ENCODE data around the gene CASP5. TPM values are rescaled to one million over a fixed set of nuclear protein-coding genes. Genes with fewer than 3 reads are reported as not detected.

CASP5 gene
- total RNA-seq, 1 experiment from 2014 or later: not detected

DNA sequence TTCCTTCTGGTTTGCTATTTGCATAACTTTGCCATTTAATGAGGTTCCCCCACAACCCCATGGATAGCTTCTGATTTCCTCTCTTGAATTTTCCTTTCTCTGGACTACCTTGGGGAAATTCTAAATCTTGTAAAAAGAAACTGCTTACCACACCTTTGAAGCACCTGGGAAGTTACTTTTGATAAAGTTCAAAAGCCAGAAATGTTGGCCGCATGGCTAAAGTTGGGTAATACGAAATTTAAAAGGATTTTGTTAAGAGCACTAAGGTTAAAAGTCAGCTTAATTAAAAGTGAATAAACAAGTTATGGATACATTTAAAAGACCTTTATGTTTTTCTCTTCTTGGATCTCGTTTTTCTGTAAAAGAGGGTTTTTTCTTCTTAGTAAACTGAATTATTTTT lies 60.1 kb downstream of the CASP5 start:
- H3K27ac Mint-ChIP-seq: no peak overlapping the region
- POLR2A ChIA-PET: no interaction called here
- no peak for ATAC-seq
- no peak overlapping the region for H3K4me3 Mint-ChIP-seq
- peaks cover 8% of the 10 kb centered on the region for H3K4me1 Mint-ChIP-seq
- H3K9me3 Mint-ChIP-seq: peaks cover 50% of the 10 kb centered on the region
- peaks cover 36% of the 10 kb centered on the region for H3K36me3 Mint-ChIP-seq
- no peaks in the 10 kb centered on the region for H3K27me3 Mint-ChIP-seq (ENCODE audit: low read depth)
- CTCF ChIA-PET: no interaction called here
- no peak for DNase-seq (ENCODE audit: low spot score)
- TF ChIP-seq NFYB (CRISPR knock-in tag; conservative IDR thresholded peaks at IDR 0.05; ENCODE audit: low read depth) (no peak), NR2C2 (CRISPR knock-in tag; IDR thresholded peaks at IDR 0.05) (no peak), FOXK1 (CRISPR knock-in tag; IDR thresholded peaks at IDR 0.05) (no peak), NFATC4 (CRISPR knock-in tag; IDR thresholded peaks at IDR 0.05) (no peak), STAT6 (CRISPR knock-in tag; conservative IDR thresholded peaks at IDR 0.05; ENCODE audit: low read depth) (no peak), ZNF423 (CRISPR knock-in tag; IDR thresholded peaks at IDR 0.05) (no peak), AR (CRISPR knock-in tag; IDR thresholded peaks at IDR 0.05) (no peak), JAZF1 (CRISPR knock-in tag; IDR thresholded peaks at IDR 0.05) (no peak), CTCF (IDR thresholded peaks at IDR 0.05) (no peak), ATF1 (CRISPR knock-in tag; IDR thresholded peaks at IDR 0.05) (no peak)
- TF ChIP-seq, protein P1, sequence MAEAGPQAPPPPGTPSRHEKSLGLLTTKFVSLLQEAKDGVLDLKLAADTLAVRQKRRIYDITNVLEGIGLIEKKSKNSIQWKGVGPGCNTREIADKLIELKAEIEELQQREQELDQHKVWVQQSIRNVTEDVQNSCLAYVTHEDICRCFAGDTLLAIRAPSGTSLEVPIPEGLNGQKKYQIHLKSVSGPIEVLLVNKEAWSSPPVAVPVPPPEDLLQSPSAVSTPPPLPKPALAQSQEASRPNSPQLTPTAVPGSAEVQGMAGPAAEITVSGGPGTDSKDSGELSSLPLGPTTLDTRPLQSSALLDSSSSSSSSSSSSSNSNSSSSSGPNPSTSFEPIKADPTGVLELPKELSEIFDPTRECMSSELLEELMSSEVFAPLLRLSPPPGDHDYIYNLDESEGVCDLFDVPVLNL (CRISPR knock-in tag; IDR thresholded peaks at IDR 0.05; ENCODE audit: borderline replicate concordance, low read depth): no peak
- TF ChIP-seq, protein P2, sequence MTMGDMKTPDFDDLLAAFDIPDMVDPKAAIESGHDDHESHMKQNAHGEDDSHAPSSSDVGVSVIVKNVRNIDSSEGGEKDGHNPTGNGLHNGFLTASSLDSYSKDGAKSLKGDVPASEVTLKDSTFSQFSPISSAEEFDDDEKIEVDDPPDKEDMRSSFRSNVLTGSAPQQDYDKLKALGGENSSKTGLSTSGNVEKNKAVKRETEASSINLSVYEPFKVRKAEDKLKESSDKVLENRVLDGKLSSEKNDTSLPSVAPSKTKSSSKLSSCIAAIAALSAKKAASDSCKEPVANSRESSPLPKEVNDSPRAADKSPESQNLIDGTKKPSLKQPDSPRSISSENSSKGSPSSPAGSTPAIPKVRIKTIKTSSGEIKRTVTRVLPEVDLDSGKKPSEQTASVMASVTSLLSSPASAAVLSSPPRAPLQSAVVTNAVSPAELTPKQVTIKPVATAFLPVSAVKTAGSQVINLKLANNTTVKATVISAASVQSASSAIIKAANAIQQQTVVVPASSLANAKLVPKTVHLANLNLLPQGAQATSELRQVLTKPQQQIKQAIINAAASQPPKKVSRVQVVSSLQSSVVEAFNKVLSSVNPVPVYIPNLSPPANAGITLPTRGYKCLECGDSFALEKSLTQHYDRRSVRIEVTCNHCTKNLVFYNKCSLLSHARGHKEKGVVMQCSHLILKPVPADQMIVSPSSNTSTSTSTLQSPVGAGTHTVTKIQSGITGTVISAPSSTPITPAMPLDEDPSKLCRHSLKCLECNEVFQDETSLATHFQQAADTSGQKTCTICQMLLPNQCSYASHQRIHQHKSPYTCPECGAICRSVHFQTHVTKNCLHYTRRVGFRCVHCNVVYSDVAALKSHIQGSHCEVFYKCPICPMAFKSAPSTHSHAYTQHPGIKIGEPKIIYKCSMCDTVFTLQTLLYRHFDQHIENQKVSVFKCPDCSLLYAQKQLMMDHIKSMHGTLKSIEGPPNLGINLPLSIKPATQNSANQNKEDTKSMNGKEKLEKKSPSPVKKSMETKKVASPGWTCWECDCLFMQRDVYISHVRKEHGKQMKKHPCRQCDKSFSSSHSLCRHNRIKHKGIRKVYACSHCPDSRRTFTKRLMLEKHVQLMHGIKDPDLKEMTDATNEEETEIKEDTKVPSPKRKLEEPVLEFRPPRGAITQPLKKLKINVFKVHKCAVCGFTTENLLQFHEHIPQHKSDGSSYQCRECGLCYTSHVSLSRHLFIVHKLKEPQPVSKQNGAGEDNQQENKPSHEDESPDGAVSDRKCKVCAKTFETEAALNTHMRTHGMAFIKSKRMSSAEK (CRISPR knock-in tag; IDR thresholded peaks at IDR 0.05; ENCODE audit: borderline replicate concordance): no peak
- TF ChIP-seq, protein P3, sequence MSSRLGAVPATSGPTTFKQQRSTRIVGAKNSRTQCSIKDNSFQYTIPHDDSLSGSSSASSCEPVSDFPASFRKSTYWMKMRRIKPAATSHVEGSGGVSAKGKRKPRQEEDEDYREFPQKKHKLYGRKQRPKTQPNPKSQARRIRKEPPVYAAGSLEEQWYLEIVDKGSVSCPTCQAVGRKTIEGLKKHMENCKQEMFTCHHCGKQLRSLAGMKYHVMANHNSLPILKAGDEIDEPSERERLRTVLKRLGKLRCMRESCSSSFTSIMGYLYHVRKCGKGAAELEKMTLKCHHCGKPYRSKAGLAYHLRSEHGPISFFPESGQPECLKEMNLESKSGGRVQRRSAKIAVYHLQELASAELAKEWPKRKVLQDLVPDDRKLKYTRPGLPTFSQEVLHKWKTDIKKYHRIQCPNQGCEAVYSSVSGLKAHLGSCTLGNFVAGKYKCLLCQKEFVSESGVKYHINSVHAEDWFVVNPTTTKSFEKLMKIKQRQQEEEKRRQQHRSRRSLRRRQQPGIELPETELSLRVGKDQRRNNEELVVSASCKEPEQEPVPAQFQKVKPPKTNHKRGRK (CRISPR knock-in tag; IDR thresholded peaks at IDR 0.05; ENCODE audit: borderline replicate concordance): no peak
- TF ChIP-seq, protein P4, sequence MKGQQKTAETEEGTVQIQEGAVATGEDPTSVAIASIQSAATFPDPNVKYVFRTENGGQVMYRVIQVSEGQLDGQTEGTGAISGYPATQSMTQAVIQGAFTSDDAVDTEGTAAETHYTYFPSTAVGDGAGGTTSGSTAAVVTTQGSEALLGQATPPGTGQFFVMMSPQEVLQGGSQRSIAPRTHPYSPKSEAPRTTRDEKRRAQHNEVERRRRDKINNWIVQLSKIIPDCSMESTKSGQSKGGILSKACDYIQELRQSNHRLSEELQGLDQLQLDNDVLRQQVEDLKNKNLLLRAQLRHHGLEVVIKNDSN (CRISPR knock-in tag; IDR thresholded peaks at IDR 0.05): no peak

All from WTC11 (cell line).